Tongue (tissue), 2 donors: ENCODE data around the gene LIN52. TPM values are rescaled to one million over a fixed set of nuclear protein-coding genes. Genes with fewer than 3 reads are reported as not detected.
A peak's percentile ranks its signal among the peaks of the same experiment; 100 is the strongest.
"Not testable (repeated sequence)": the region's sequence is repeated elsewhere in the genome, so short reads cannot be mapped to it uniquely, and the experiment has no call there.

ENCODE experiments used
- DNase-seq: peaks from one replicate; pipeline ENCODE4 v3.0.0-alpha.2; 2015
- total RNA-seq: library from RNA; depleted of rRNA; stranded (reverse); fragments of >200 nt; gene quantifications from one replicate; pipeline ENCODE4 v1.2.3, GENCODE V29; 2014

Gene LIN52
- total RNA-seq, 1 donor from 2014 or later = 9.5 TPM

DNA sequence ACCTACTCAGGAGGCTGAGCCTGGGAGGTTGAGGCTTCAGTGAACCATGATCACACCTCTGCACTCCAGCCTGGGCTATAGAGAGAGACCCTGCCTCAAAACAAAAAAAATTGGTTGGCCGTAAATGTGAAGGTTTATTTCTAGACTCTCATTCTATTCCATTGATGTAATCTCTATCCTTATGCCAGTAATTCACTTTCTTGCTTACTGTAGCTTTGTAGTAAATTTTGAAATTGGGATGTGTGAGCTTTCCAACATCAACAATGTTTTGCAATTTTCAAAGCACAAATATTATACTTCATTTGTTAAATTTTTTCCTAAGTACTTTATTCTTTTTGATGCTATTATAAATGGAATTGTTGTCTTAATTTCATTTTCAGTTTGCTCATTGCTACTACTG, 24.6 kb downstream of the LIN52 start:
- DNase-seq = no peak

DNA sequence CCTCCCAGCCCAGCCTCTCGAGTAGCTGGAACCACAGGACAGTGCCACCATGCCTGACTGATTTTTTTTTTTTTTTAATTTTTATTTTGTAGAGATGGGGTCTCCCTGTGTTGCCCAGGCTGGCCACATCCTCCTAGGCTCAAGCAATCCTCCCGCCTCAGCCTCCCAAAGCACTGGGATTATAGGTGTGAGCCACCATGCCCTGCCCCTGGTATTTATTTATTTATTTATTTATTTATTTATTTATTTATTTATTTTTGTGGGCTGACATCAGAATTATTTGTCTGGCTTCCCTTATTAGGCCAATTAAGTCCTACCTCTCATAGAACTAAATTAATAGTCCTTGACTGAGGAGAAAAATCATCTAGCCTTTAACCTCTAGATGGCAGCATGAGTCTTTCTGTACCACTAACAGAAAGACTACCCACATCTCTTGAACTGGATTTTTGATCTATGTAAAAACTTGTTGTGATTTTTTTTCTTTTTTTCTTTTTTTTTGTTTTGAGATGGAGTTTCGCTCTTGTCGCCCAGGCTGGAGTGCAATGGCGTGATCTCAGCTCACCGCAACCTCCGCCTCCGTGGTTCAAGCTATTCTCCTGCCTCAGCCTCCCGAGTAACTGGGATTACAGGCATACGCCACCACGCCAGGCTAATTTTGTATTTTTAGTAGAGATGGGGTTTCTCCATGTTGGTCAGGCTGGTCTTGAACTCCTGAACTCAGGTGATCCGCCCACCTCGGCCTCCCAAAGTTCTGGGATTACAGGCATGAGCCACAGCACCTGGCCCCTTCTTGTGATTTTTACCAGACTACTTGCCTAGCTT, 26.9 kb downstream of the LIN52 start:
- peak; percentile 75 for DNase-seq

DNA sequence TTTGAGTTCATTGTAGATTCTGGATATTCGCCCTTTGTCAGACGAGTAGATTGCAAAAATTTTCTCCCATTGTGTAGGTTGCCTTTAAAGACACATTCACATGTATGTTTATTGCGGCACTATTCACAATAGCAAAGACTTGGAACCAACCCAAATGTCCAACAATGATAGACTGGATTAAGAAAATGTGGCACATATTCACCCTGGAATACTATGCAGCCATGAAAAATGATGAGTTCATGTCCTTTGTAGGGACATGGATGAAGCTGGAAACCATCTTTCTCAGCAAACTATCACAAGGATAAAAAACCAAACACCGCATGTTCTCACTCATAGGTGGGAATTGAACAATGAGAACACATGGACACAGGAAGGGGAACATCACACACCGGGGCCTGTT, 40.7 kb downstream of the LIN52 start:
- DNase-seq = not testable (repeated sequence)

DNA sequence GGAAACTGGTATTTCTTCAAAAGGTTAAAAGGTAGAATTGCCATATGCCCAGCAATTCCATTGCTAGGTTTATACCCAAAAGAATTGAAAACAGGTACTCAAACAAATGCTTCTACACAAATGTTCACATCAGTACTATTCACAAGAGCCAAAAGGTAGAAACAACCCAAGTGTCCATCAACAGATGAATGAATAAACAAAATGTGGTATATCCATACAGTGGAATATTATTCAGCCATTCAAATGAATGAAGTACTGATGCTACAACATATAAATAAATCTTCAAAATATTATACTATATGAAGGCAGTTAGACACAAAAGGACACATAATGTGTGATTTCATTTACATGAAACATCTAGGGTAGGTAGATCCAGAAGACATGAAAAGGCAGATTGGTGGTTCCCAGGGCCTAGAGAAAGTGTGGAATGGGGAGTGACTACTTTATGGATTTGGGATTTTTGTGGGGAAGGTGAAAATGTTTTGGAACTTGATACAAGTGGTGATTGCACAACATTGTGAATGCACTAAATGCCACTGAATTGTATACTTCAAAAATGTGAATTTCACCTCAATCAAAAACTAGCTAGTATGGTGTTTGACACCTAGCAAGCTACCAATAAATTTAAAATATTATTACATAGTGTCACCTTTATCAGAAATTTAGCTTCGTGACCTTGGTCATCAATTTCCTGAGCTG, 41.7 kb downstream of the LIN52 start:
- DNase-seq = no peak

DNA sequence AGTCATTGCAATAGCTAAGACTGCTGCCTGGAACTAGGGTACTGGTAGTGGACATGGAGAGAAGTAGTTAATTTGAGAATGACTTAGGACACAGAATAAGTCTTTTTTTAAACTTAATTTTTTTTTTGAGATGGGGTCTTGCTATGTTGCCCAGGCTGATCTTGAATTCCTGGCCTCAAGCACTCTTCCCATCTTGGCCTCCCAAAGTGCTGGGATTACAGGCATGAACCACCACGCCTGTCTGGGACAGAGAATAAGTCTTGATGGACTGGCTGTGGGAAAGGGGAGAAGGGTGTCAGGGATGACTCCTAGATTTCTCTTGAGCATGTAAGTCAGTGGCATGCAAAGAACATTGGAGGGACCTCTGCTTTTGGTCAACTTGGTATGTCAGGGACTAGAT, 42.9 kb downstream of the LIN52 start:
- DNase-seq = no peak

DNA sequence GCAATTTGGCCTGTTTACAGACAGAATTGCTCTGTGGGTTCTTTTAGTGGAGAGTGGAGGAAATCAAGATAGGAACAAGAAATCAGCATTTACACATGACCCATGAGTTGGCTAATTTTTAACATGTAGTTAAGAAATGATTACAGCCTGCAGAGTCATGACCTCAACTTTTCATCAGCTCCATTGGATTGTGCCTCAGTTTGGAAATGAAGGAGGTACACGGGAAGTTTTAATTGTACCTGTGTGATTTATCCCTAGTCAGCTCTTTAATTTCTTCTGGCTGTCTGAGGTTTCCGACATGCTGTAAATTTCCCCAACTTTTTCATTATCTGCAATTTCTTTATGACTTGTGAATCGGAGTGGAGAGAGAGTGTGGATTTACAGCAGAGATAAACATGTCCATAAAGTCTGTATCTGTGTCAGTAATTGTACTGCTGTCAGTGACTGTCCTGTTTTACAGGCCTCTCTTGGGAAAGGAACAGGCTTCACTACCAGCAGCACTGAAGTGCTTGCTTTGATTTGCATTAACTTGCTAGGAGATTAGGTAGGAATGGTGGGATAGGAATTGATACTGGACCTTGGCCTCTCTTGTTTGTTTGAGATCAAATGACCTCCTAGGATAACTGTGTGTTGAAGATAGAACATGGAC, 49.2 kb downstream of the LIN52 start:
- DNase-seq = no peak

DNA sequence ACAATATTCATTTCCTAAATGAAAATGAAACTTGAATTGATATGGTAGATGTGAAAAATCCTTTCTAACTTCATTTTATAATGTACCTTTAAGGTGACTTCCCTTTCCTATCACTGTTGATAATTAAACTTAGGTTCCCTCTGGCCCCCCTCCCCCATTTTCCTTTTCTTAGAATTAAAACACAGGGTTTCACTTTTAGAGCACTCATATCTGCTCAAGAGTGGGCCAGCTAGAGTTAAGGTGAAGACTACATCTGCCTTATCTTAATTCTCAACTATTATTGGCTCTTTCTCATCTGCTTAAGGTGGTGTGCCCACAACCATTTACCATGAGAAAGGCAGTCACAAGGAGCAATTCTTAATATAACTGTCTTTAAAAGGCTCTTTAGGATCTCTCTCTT, 49.7 kb downstream of the LIN52 start:
- no peak for DNase-seq

DNA sequence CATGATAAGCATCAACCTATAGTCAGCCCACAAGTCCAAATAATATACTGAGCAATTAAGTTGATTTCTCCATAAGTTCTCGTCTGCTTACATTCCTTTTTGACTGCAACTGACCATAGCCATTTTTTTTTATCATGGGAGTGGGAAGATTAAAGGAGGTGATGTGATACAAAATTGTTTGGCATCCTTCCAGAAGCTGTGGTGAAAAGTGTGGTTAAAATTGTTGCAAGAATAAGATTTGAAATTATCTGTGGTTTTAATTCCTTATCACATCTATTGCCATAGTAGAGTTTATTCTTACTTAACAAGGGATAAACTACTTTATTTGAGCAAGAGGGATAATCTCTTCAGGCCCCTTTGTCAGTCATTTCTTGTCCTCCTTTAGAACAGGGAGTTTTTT, 50.7 kb downstream of the LIN52 start:
- no peak for DNase-seq

DNA sequence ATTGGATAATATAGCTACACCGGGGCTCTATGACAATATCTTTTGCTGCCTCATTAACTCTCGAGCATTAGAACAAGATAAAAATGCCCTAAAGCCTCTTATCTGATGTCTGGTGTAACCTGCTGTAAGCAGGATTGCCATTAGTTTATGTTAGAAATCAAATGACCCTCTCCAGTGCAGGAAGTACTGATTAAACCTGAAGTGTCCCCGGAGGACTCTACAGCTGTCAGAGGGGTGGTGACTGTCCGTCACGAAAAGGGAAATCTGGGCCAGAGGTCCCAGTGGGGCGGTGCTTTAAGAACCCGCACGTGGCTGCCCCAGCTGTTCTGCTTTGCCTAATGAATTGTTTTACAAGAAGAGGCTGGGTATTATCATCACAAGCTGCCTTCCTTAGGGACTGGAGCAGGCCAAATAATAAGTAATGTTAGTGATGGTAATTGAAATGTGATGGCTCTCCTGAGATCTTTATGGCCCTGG, 55.7 kb downstream of the LIN52 start:
- peak; percentile 79 for DNase-seq

DNA sequence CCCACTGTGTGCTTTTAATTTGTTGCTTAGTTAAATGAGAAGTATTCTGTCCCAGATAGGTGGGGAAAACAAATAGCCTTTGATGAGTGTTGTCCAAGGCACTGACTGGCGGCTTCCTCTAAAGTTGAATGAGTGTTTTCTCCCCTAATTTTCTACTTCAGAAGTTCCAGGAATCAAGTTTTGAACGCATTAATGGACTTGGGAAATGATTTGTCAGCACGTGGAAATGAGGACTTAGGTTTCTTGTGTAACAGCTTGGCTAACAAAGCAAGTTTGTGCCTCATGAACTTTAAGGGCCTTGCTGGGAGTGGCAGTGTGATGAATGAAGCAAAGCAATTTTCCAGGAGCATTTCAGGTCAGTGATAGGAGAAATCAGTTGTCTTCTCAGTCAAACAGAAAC, 56.9 kb downstream of the LIN52 start:
- no peak for DNase-seq

DNA sequence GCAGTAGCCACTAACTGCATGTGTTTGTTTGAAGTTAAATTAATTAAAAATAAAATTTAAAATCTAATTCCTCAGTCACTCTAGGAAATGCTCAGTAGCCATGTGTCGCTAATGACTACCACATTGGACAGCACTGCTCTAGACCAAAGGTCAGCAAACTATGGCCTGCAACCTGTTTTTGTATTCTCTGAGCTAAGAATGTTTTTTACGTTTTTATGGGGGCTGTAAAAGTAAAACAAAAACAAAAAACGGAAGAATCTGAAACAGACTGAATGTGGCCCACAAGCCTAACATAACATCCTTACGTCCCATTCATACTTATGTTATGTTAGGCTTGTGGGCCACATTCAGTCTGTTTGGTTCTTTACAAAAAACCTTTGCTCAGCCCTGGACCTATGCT, 57.8 kb downstream of the LIN52 start:
- no peak for DNase-seq

DNA sequence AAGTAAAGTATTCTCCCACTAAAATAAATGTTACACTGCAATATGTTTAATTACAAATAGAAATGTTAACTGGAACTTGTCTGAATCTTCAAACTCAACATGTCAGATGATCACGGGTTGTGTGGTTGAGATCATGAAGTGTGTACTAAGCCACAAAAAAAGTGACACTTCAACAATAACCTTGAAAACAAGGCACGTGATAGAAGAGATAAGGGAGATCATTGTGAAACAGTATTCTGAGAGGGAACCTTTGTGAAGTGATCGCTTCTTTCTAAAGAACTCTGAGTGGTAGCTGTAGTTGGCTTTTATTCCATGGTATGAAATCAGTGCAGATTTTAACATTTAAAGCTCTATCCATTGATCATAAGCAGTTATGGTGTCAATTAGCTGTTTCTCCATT, 60.0 kb downstream of the LIN52 start:
- no peak for DNase-seq

DNA sequence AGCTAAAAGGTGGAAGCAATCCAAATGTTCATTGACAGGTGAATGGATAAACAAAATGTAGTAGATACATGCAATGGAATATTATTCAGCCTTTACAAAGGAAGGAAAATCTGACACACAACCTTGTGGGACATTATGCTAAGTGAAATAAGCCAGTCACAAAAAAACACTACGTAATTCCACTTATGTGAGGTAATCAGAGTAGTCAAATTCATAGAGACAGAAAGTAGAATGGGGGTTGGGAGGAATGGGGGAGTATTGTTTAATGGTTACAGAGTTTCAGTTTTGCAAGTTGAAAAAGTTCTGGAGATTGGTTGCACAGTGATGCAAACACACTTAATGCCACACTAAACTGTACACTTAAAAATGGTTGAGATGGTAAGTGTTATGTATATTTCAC, 62.8 kb downstream of the LIN52 start:
- no peak for DNase-seq

DNA sequence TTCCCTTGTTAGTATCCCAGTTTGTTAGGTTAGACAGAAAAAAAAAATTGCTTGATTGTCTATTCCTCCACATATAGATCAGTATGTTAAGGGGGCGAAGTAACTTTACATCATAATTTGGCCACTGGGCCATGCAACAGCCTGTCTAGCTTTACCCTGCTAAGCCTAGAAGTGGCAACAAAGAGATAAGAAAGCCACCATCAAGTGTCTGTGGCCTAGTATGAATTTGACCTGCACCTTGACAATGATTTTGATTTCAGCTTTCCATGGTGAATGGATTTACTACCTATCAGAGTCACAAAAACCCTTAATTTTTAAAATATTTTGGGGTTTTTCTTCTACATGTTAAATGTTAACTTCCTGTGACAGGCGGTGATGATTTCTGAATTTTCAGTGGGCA, 63.9 kb downstream of the LIN52 start:
- DNase-seq = no peak

DNA sequence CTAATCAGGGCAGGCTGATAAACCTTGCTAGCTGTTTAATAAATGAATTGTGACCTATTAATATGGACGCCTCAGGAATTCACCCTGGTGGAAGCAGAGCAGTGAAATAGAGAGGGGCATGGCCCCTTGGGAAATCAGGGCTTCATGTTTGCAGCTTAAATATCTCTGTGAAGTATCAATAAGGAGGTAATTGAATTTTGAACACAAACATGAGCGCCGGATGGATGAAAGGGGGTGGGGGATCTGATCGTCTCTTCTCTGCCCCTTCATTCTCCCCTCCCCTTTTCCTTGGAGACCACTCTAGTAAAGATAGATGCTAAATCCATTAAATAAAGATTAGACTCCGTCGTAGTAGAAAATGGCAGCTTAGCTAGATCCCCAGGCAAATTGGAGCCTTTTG, 70.5 kb downstream of the LIN52 start:
- no peak for DNase-seq

DNA sequence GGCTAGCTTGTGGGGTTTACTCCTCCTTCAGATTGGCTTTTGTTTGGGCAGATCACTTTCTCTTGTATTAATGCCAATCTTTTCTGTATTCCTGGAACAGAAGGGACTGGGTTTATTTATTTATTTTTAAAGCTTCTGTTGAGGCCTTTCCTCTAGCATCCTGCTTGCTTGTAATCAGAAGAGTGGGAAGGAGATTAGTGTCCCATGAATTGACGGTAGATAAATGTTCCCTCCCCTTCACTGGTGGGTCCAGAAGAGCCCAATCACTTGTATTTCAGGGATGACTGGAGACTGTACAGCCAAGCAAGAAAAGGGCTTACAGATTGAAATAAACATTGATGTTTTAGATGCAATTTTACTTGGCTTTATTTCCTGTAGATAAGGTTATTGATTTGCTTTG, 71.0 kb downstream of the LIN52 start:
- DNase-seq = no peak

DNA sequence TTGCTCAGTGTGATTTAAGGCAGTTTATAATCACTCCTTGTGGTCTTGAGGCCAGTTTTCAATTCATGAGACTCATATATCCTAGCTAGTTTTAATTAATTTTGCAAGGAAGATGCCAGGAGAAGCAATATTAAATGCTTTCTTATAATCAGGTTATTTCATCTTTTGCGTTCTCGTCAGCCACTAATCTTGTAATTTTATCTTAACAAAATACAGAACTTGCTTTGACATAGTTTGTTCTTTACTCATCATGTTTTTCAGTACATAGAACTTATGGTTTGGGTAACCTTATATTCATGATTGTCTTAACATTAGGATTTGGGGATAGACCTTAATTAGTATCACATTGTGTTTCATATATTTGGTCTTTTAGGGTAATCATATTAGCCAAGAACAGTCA, 76.0 kb downstream of the LIN52 start:
- DNase-seq = no peak

DNA sequence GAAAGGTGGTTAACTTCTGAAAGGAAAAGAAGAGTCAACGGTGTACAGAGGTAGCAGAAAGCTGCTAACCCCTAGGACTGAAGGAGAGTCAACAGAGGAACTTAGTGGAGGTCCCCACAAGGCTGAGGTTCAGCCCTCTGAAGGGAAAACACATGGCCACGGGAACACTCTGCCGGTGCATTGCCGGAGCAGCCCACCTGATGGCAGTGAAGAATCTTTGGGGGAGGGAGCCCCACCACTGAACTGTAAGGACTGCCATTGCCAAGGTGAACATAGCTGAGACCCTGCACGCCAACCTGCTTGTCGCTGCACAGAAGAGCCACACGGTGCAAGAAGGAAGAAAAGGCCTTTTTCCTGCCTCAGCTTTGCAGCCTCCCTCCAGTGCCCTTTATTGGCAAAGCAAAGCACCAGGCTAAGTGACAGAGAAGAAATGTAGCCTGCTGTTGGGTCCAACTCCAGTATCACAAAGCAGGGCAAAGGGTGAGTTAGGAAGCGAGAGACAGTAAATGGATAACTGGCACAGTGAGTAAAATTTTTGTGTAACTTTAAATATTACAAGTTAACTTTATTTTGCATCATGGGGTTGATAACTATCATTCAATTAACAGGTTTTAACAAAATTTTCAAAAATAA, 76.9 kb downstream of the LIN52 start:
- no peak for DNase-seq

DNA sequence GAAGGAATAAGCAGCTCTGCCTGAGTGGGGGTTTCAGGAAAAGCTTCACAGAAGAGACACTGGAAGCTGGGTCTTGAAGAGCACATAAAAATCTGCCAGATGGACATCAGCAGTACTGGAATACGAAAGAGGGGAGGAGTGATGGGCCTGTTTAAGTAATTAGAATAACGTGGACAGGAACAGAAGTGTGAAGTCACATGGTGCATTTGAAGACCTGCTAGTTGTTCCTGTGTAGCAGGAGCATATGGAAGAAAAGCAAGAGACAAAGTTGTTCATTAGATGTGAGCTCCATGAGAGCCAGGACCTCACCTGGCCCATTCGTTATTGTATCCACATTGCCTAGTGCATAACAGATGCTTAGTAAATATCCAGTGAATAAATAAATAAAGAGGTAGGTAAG, 85.2 kb downstream of the LIN52 start:
- DNase-seq = no peak

DNA sequence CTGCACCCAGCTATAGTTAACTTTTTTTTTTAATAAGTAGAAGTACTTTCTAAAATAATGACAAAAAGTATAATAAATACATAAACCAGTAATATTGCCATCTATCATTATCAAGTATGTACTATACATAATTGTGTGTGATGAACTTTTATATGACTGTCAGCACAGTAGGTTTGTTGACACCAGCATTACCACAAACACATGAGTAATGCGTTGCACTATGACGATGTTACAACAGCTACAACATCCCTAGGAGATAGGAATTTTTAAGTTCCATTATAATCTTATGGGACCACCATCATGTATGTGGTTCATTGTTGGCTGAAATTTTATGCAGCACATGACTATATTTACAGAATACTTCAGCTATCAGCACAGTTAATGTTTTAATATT, 91.6 kb downstream of the LIN52 start:
- DNase-seq = no peak

DNA sequence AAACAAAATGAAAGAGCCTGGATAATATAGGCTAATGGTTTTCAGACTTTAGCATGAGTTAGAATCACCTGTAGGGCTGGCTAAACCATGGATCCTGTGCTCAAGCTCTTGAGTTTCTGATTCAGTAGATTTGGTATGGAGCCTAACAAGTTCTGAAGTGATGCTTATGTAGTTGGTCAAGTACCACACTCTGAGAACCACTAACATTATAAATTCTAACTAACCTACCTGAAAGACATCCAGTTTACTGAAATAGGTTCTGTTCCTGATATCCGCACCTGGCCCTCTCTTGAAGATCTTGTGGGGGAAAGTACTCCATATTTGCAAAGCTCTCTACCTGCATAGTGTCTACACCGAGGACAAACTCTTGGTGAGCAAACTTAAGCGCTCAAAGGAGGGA, 95.1 kb downstream of the LIN52 start:
- DNase-seq = no peak

DNA sequence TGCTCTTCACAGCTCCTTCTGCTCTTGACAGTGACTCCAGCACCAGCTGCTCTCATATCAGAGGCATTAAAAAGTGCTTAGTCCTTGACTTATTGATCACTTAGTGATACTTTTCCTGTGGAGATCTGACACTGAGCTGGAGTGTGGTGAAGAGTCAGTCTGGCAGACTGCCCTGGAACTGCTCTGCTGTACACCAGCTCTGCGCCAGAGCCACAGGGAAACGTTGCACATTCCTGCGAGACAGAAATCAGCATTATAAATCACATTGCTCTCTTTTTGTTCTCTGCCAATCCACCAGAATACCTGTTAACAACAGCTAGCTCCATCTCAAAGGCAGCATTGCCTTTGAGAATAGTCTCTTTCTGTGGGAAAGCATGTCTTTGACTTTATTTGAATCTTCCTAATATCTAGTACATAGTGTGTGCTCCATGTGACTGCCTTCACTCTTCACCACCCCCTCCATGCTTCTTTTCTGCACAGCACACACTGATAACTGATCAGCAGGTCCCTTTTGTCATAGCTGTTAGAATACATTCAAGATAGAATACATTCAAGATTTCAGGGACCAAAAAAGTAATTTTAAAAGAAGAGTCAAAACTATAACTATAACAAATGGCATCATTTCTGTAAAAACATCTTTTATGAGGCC, 106.3 kb downstream of the LIN52 start:
- no peak for DNase-seq
